Left lung (tissue), 10 donors: ENCODE measurements around the gene ZFYVE9. TPM values are rescaled to one million over a fixed set of nuclear protein-coding genes. Genes with fewer than 3 reads are reported as not detected.
"Not testable (repeated sequence)": the region's sequence is repeated elsewhere in the genome, so short reads cannot be mapped to it uniquely, and the experiment has no call there.

Source experiments
- ATAC-seq: fragments of 200-7000 bp; cut with Tn5 transposase; one replicate; pipeline ENCODE4 v1.9.1; 2020; ENCODE audit warnings: moderate library complexity
- DNase-seq, 4 donors: peaks; one replicate each; pipeline ENCODE4 v3.0.0-alpha.2; 2013 to 2020
- H3K27ac ChIP-seq, 2 donors: fragments of 200-600 bp; sonication (generic) in 1 of 2; one replicate each; pipeline versions ENCODE4 v1.5.0 to v1.8.0; 2020 to 2021
- H3K27me3 ChIP-seq, 2 donors: fragments of 200-600 bp; sonication (generic) in 1 of 2; one replicate each; pipeline versions ENCODE4 v1.5.0 to v1.8.0; 2020 to 2021
- H3K36me3 ChIP-seq, 2 donors: fragments of 200-600 bp; sonication (generic) in 1 of 2; one replicate each; pipeline versions ENCODE4 v1.5.0 to v1.8.0; 2020 to 2021
- H3K4me1 ChIP-seq, 2 donors: fragments of 200-600 bp; one replicate each; pipeline ENCODE4 v1.8.0; 2021
- H3K4me3 ChIP-seq, 2 donors: fragments of 200-600 bp; sonication (generic) in 1 of 2; one replicate each; pipeline versions ENCODE4 v1.5.0 to v1.8.0; 2020 to 2021; ENCODE audit warnings: mild to moderate bottlenecking in 1 of 2
- H3K9me3 ChIP-seq, 2 donors: fragments of 200-600 bp; sonication (generic) in 1 of 2; one replicate each; pipeline versions ENCODE4 v1.5.0 to v1.8.0; 2020 to 2021
- CTCF ChIP-seq, 2 donors: fragments of 200-600 bp; sonication (generic) in 1 of 2; IDR thresholded peaks; one replicate each; pipeline versions ENCODE4 v1.5.0 to v1.8.0; 2021; ENCODE audit warnings: antibody characterized with exemption in 2 of 2
- intact Hi-C, 2 donors: fragments of 100-400 bp; cut with DNase I; formaldehyde crosslinking; loops; one replicate each; pipeline versions ENCODE4 v1.11.2 to v1.14.2; 2022
- polyA plus RNA-seq, 6 donors: library from polyadenylated mRNA; unstranded; fragments of 120-200 nt; gene quantifications; one replicate each; pipeline ENCODE4 v1.2.1, GENCODE V29; 2013; ENCODE audit not compliant: insufficient read length in 6 of 6
- total RNA-seq, 2 donors: library from RNA; stranded (reverse); fragmentation: NEBNext Ultra II Directional; extraction: Animal tissue kit (Norgen Biotek cat#: 25700); gene quantifications; one replicate each; pipeline ENCODE4 v1.2.1, GENCODE V29; 2021
- donor health status: DM: no; HTN: yes; CAD: no.
- donor health status: DM: no; HTN: no; CAD: no.

Gene ZFYVE9
- total and polyA plus RNA-seq, 8 donors: 15.2 to 38.1 (median 32.8) TPM

GRCh38 chr1:52140633-52141512, 1.0 kb upstream of the ZFYVE9 start:
- peak overlapping the region in 1 of 2 donors; percentile 73 for H3K4me3 ChIP-seq
- peaks cover 0 to 38% of the 10 kb centered on the region in 2 donors for H3K4me1 ChIP-seq
- H3K36me3 ChIP-seq: no peaks in the 10 kb centered on the region
- peaks cover 0 to 32% of the 10 kb centered on the region in 2 donors for H3K27me3 ChIP-seq
- DNase-seq (peak in 1 of 4 donors; percentile 18), ATAC-seq (no peak)
- TF ChIP-seq CTCF (IDR thresholded peaks at IDR 0.05): no peak
- no peaks in the 10 kb centered on the region for H3K9me3 ChIP-seq
- intact Hi-C loops: no loop called here
- peak overlapping the region; percentile 89 to 96 for H3K27ac ChIP-seq

GRCh38 chr1:52142220-52143183, 613 bp downstream of the ZFYVE9 start:
- DNase-seq (peak; percentile 39 to 83 (median 67)), ATAC-seq (peak; percentile 75)
- Histone ChIP-seq H3K27ac (peak overlapping the region; percentile 89 to 96), H3K27me3 (peaks cover 0 to 32% of the 10 kb centered on the region in 2 donors), H3K4me1 (peaks cover 0 to 38% of the 10 kb centered on the region in 2 donors), H3K4me3 (peak overlapping the region; percentile 62 to 73), H3K36me3 (no peaks in the 10 kb centered on the region), H3K9me3 (no peaks in the 10 kb centered on the region)
- intact Hi-C loops: no loop called here
- no peak for TF ChIP-seq CTCF (IDR thresholded peaks at IDR 0.05)

GRCh38 chr1:52145137-52145536, 3.2 kb downstream of the ZFYVE9 start:
- peaks cover 0 to 29% of the 10 kb centered on the region in 2 donors for H3K4me1 ChIP-seq
- no peak for TF ChIP-seq CTCF (IDR thresholded peaks at IDR 0.05)
- no peak for ATAC-seq
- no peaks in the 10 kb centered on the region for H3K9me3 ChIP-seq
- intact Hi-C loops: no loop called here
- H3K27ac ChIP-seq: no peak overlapping the region
- no peak for DNase-seq
- no peaks in the 10 kb centered on the region for H3K36me3 ChIP-seq
- H3K4me3 ChIP-seq: no peak overlapping the region
- peaks cover 0 to 32% of the 10 kb centered on the region in 2 donors for H3K27me3 ChIP-seq

GRCh38 chr1:52150445-52150844, 8.6 kb downstream of the ZFYVE9 start:
- DNase-seq, ATAC-seq, H3K36me3 ChIP-seq, H3K4me3 ChIP-seq, H3K9me3 ChIP-seq, H3K4me1 ChIP-seq, H3K27ac ChIP-seq, intact Hi-C loops, H3K27me3 ChIP-seq: not testable (repeated sequence)

GRCh38 chr1:52150946-52151345, 9.1 kb downstream of the ZFYVE9 start:
- no peak for TF ChIP-seq CTCF (IDR thresholded peaks at IDR 0.05)
- no peak overlapping the region for H3K4me3 ChIP-seq
- no peaks in the 10 kb centered on the region for H3K36me3 ChIP-seq
- intact Hi-C loops: no loop called here
- no peaks in the 10 kb centered on the region for H3K27me3 ChIP-seq
- DNase-seq (no peak), ATAC-seq (no peak)
- H3K4me1 ChIP-seq: no peaks in the 10 kb centered on the region
- no peak overlapping the region for H3K27ac ChIP-seq
- no peaks in the 10 kb centered on the region for H3K9me3 ChIP-seq
